SKM-1 treated with dmso at 0.1 percent for 144 hours (cell line): ENCODE data around the gene ZC3H11A.
"Not testable (repeated sequence)": the region's sequence is repeated elsewhere in the genome, so short reads cannot be mapped to it uniquely, and the experiment has no call there.

Source experiments
- DNase-seq: peaks from one replicate; lab custom pipeline; 2025; ENCODE audit not compliant: unreplicated experiment; lab: John Stamatoyannopoulos, UW

ZC3H11A gene

DNA sequence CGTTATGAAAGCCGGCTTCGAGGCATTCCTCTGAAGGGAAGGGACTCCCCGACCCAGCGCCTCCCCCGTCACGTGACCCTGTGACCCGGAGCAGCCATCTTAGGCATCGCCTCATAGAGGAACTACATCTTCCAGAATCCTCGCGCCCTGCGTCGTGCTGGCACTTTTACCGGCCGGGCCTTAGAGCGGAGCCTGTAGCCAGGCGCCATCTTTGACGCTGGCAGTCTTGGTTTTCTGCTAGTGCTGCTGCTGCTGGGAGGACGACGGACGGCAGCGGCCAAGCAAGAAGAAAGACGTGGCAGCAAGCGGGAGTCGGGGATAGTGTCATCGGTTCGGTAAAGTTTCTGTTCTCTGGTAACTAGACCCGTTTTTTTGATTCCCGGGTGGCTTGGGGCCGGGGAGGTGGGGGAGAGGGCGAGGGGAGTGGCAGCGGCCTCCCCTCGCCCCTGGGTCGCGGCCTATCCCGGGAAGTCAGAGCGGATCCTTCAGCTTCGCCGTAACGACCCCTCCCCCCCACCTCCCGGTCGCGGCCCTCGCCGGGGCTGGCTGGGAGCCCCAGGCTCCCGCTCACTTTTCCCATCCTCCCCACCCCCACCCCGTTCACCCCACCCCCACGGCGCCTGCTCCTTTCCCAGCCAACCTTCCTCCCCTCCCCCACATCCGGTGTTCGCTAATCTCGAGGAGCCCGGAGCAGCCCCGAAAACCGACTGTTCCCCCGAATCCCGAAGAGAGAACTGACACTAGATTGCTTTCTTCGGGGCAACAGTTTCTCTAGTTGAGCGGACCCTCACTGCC, at the start of gene ZC3H11A, which contains the start of gene ZBED6:
ZC3H11A (plus strand) TSS at position 183 of the 795 bp plus-strand sequence. CDS start 21,448 bp downstream, outside the sequence.
ZBED6 (plus strand) TSS at position 183 of the 795 bp plus-strand sequence. CDS start 1,900 bp downstream, outside the sequence.
- DNase-seq, result peak; percentile 99

DNA sequence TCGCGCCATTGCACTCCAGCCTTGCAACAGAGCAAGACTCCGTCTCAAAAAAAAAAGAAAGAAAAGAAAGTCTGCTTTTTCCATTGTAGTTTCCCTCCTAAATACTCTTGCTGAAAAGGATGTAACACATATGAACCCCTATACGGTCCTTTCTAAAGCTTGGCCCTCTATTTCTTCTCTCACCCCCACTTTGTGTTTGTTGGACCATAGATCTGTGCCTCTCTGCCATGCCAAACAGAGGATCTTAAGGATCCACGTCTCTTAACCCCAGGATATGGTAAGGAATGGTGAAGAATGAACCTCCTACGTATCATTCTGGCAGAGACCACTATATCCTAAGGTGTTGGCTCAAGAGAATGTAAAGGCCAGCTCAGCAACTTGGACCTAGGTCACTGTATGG, 49.1 kb upstream of the ZC3H11A start:
- DNase-seq, result no peak

DNA sequence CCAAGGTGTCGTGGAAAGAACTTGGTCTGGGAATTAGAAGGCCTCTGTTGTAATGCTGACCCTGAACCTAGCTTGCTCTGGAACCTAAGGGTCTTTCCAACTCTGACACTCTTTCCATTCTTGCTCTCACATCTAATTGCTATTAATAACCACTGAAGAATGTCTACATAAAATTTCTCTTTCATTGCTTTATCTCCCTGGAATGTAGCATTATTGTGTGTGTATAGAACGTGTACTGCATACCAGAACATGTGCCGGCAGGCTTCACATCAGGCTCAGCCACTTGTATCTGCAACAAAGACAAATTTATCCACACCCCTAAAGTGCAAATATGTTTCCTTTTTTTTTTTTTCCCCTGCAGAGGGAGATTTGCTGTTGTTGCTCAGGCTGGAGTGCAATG, 44.4 kb upstream of the ZC3H11A start:
- DNase-seq, result no peak

DNA sequence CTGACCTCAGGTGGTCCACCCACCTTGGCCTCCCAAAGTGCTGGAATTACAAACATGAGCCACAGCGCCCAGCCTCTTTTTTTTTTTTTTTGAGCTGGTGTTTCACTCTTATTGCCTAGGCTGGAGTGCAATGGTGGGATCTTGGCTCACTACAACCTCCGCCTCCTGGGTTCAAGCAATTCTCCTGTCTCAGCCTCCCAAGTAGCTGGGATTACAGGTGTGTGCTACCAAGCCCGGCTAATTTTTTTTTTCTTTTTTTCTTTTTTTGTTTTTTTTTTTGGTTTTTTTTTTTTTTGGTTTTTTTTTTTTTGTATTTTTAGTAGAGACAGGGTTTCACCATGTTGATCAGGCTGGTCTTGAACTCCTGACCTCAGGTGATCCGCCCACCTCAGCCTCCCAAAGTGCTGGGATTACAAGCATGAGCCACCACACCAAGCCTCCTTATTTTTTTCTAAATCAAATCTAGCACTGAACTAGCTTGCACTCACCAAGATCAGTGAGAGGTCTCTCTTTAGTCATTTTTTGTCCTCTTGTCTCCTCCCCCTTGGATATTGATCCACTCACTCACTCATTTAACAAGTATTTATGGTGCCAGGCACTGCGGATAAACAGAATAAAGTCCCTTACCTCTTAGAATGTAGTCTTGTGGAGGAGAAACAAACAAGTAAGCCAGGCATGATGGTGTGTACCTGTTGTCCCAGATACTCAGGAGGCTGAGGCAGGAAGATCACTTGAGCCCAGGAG, 43.6 kb upstream of the ZC3H11A start:
- DNase-seq, result not testable (repeated sequence)

DNA sequence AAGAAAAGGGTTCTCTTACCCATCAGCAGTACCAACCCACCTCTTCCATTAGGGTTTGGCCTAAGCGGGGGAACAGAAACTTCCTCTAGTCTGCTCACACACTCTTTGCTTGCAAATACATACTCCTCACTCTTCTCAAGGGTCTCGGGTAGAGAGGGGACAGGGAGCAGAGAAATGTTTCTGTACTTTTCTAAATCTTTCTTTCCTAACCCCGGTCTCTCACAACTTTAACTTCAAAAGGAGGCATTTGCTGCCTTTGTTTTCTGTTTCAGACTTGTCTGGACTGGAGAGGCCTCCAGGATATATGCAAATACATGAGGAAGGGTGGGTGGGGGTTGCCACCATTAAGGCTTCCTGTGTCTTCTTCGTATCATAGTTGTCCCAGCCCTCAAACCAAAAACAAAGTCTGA, 41.0 kb upstream of the ZC3H11A start:
- no peak for DNase-seq

DNA sequence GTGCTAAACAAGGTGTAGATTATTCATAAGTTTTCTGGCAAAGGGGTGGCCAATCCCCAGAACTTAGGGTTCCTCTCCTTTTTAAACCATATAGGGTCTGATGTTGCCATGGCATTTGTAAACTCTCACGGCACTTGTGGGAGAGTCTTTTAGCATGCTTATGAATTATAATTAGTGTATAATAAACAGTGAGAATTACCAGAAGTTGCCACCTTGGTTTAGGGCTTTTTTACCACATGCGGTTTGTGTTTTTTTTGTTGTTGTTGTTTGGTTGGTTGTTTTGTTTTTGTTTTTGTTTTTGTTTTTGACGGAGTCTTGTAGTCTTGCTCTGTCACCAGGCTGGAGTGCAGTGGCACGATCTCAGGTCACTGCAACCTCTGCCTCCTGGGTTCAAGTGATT, 39.4 kb upstream of the ZC3H11A start:
- no peak for DNase-seq

DNA sequence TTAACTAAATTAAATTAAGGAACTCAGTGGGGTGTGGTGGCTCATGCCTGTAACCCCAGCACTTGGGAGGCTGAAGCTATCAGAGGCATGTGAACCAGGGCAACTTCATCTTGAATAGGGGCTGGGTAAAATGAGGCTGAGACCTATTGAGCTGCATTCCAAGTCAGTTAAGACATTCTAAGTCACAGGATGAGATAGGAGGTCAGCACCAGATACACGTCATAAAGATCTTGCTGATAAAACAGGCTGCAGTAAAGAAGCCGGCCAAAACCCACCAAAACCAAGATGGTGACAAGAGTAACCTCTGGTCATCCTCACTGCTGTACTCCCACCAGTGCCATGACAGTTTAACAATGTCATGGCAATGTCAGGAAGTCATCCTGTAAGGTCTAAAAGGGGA, 36.7 kb upstream of the ZC3H11A start:
- not testable (repeated sequence) for DNase-seq

DNA sequence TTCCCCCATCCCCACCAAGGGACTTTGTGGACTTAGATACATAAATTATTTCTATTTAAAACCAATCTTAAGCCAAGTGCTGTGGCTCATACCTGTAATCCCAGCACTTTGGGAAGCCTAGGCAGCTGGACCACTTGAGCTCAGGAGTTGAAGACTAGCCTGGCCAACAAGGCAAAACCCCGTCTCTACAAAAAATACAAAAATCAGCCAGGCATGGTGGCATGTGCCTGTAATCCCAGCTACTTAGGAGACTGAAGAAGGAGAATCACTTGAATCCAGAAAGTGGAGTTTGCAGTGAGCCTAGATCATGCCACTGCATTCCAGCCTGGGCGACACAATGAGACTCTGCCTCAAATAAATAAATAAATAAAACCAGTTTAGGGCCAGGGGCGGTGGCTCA, 34.9 kb upstream of the ZC3H11A start:
- no peak for DNase-seq

DNA sequence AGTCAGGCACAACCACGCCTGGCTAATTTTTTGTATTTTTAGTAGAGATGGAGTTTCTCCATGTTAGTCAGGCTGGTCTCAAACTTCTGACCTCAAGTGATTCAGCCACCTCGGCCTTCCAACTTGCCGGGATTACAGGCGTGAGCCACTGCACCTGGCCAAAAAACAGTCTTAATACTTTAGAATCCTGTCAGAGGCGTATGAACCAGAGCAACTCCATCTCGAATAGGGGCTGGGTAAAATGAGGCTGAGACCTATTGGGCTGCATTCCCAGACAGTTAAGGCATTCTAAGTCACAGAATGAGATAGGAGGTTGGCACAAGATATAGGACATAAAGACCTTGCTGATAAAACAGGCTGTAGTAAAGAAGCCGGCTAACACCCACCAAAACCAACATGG, 33.5 kb upstream of the ZC3H11A start:
- DNase-seq, result not testable (repeated sequence)

DNA sequence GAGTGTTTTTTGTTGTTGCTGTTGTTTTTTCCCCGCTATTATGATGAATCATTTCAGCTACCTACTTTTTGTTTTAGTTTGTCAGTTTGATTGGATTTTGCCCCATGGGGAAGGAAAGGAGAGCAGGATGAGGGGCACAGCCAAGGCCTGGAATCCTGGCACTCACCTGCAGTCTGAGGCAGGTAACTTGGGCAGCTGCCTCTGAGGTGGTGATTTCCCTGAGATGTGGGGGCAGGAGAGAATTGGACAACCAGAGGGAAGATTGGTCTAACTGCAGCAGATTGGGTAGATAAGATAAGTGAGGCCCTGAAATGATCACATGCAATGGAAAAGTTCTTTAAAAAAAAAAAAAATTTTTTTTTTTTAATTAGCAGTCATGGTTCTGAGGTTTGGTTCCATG, 31.9 kb upstream of the ZC3H11A start:
- no peak for DNase-seq

DNA sequence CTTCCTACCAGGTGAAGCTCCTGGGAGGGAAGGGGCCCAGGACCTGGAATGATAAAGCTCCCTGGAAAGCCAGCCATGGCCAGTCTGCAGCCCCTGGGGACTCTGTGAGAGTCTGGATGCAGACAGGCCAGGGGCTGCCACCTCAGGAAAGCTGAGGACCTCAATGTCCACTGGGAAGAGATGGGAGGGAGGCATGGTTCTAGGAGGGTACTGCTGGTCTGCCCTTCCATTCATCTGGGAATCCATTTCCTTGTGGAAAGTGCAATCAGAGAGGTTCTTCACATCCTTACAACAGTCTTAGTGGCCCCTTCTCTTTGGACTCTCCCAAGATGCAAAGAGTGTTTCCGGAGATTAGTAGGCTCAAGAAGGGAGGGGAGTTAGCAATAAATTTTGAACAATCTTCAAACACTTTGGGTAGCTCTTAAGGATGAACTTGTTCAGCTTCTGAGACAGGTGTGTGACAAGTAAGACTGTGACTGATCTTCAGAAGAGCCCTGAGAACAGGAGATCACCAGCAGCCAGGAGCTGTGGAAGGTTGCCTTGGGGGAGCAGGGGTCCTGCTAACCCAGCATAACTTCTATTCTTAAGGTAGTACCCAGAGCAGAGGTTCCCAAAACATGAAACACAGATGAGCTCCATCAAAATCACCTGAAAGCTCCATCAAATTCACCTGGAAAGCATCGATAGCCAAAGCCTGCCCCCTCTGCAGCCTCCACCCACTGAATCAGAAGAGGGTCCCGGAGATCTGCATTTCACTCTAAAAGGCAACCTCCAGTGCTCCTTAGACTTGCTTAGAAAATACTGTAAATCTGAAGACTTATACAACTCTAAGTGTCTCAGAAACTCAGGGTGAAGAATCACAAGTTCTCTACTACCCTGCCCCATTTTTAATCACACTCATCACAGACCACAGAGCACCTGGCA, 31.1 kb upstream of the ZC3H11A start:
- no peak for DNase-seq

DNA sequence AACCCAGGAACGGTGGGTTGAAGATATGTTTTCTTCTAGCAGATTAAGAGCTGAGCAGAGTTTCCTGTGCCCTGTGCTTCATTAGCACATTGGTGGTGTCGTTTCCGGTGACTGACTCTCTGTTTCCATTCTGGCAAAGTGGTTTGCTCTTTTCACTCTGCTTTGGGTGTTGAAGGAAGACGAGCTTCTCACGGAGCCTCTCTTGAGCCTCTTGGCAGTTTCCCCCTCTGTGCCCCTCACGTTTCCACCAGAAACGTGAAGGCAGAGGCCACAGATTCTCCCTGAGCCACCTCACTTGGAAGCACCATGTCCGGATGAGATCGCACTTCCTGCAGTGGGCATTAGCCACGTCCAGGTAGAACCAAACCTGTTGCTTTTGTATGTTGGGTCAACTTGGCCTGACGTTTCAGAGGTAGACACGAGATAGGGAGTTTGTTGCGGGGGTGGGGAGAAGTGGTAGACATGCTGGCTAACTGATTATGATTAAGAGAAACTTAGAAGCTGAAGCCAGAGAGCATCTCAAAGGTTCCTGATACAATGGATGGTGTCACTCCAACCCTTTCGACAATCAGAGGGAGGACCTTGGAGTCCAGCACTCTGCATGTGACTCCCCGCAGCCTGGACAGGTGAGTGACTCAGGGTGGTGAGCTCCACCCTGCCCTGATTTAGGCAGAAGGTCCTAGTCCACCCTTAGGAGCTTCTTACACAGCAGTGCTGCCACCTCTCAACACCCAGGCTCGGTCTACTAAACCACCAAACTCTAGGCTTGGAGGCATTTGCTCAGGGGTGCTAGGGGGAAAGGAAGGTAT, 30.2 kb upstream of the ZC3H11A start, which contains the start of gene LAX1:
LAX1 (plus strand) TSS at position 155 of the 809 bp plus-strand sequence; CDS start at position 538, 383 bp downstream.
- DNase-seq, result no peak

DNA sequence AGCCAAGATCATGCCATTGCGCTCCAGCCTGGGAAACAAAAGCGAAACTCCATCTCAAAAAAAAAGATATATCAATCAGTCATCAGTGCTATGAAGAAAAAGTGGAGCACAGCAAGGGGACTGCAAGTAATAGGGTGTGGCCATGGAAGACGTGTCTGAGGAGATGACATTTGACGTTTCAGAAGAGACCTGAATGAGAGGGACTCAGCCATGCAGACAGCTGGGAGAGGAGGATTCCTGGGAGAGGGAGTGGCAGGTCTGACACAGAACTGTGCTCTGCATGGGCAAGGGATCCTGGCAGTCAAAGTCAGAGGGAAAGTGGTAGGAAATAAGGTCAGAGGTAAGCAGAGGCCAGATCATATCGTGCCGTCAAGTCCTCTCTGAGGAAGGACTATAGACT, 27.2 kb upstream of the ZC3H11A start:
- DNase-seq, result no peak

DNA sequence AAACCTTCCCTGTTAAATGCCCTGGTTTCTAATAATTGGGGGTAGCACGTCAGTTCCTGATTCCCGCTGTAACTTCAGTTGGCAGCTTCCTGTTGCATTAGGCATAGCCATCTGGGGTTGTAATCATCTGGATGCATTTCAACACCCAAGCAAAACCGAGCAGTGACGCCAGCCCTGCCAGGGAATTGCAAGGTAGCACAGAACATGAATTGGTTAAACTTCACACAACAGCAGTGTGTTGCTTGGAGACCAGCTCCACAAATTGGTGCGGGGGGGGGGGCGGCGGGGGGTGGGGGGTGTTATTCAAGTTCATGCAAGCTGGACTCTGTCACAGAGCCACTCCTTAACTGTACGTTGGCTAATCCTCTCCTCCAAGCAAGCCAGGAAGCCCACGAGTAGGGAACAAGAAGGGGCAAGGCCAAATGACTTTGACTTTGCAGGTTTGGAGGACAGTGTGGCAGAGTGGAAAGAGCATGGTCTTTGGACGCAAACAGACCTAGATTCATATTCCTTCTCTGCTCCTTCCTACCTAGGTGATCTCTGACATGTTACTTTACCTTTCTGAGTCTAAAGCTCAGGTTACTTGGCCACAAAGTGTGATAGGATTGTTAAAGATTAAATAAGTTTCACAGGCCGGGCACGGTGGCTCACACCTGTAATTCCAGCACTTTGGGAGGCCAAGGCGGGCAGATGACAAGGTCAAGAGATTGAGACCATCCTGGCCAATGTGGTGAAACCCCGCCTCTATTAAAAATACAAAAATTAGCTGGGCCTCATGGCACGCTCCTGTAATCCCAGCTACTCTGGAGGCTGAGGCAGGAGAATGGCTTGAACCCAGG, 25.7 kb upstream of the ZC3H11A start:
- peak; percentile 99 for DNase-seq

DNA sequence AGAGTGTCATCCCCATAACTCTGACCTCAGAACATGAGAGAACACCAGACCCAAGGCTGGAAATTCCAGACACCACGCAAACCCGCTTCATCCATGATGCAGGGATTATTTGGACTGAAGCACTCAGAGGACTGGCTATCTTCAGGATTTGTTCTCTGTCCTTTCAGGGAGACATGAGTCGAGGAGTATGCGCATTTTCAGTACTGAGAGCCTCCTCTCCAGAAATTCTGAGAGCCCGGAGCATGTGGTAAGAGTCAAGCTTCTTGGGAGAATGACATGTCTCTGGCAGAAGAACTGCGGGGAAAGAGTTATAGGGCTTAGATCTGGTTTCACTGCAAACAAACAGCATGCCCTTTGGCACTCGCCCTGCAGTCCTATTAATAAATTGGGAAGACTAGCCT, 23.5 kb upstream of the ZC3H11A start:
- no peak for DNase-seq

DNA sequence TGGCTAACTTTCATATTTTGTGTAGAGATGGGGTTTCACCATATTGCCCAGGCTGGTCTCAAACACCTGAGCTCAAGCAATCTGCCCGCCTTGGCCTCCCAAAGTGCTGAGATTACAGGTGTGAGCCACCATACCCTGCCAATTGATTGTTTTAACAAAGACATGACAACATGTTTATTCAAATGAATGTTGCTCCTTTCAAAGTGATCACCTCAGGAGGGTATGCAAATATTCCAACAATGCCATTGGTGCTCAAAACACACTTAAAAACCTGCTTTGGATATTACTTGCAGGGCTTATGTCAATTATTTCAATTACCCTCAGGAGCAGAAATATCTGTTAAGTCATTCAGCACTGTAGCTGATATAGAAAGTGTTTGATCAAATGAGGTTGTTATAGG, 22.6 kb upstream of the ZC3H11A start:
- no peak for DNase-seq

DNA sequence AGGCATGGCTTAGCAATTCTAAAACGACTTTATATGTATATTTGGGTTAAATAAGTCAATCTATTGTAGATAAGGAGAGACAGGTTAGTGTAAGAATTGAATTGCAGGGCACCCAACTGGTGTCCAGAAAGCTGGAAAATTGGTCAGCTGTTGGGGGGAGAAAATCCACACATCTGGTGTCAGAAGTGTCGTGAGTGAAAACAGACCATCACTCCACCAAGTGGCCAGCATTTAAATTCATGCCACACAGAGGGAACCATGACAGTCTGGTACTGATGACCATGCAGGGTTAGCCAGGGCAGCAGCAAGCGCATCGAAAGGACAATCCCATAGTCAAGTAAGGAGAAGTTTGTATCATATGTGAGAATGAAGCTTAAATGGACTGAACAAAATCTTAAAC, 18.8 kb upstream of the ZC3H11A start:
- no peak for DNase-seq

DNA sequence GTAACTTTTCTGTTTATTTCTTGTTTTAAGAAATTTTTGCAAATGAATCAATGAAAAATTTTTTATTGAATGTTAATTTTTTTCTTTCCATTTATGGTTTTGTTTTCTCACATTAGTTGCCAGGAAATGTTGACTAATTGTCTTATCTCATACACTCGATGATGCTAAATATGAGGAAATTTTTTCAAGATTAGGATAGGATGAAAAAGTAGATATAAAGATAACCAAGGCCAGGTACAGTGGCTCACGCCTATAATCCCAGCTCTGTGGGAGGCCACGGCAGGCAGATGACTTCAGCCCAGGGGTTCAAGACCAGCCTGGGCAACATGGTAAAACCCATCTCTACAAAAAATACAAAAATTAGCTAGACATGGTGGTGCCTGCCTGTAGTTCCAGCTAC, 17.8 kb upstream of the ZC3H11A start:
- DNase-seq, result no peak

DNA sequence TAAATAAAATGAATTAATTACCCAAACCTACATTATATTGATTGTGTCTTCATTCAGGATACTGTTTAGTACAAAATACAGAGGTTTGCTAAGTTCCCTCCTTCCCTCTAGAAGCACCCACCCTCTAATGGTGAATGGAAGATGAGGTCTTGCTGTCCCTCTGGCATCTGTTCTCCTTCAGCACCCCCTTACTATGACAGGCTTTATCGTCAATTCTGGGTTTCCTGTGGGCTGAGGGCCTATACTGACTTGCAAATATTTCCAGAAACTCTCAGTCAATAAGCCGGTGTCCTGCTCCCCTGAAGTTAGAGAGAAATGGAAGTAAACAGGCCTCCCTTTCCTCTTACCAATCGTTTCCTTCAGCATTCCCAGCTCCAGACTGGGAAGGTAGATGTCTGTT, 17.3 kb upstream of the ZC3H11A start:
- DNase-seq, result no peak
